GM18502 (cell line): Measurements from ENCODE around the gene ZNF764.
A peak's percentile ranks its signal among the peaks of the same experiment; 100 is the strongest.
"Not testable (repeated sequence)": the region's sequence is repeated elsewhere in the genome, so short reads cannot be mapped to it uniquely, and the experiment has no call there.

Source experiments
- ATAC-seq: cut with Tn5 transposase; IDR thresholded peaks from one replicate; pipeline ENCODE4 v1.9.1; 2021; ENCODE audit warnings: mild to moderate bottlenecking; ENCODE audit not compliant: unreplicated experiment, poor library complexity

Gene ZNF764

GRCh38 chr16:30551781-30552180 lies 6.4 kb downstream of the ZNF764 start:
- no peak for ATAC-seq

DNA sequence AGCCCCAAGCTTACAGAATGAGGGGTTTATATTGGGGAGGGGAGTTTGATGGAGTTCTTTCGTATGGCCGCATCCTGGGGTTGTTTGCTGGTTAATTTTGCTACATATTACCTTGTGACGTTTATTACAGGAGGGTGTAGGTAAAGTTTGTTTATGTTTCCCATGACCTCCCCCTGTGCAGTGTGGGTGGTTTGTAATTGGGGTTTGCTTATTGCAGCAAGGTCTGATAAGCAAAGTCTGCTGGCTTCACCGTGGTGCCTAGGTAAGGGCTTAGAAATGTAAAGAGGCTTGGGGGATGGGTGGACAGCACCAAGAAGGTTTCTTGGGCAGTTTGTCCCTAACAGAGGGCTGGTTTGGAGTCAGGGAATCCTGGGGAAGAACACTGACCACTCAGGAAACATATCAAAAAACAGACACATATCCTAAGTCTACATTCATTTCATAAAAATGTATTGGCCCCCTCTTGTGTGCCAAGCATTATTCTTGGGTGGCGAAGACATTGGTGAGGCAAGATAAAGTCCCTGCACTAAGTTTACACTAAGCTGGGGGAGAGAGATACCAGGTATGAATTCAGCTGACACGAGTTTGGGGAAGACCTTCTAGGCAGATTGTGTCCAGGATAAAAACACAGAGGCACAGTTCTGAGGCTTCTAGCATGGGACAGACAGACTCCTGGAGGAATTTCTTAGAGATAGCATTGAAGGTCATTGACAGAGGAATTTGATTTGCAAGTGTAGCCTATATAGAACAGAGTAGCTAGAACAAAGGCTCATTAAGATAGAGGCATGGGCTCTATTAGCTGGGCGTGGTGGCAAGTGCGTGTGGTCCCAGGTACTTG lies 9.5 kb downstream of the ZNF764 start:
- ATAC-seq = no peak

GRCh38 chr16:30546115-30546514 lies 12.1 kb downstream of the ZNF764 start:
- no peak for ATAC-seq

- no peak for ATAC-seq
Measured at GRCh38 chr16:30543067-30543466, 15.1 kb downstream of the ZNF764 start.

- ATAC-seq = no peak
Measured at GRCh38 chr16:30541502-30542329, 16.5 kb downstream of the ZNF764 start.

- not testable (repeated sequence) for ATAC-seq
Measured at GRCh38 chr16:30540916-30541464, 17.2 kb downstream of the ZNF764 start.

DNA sequence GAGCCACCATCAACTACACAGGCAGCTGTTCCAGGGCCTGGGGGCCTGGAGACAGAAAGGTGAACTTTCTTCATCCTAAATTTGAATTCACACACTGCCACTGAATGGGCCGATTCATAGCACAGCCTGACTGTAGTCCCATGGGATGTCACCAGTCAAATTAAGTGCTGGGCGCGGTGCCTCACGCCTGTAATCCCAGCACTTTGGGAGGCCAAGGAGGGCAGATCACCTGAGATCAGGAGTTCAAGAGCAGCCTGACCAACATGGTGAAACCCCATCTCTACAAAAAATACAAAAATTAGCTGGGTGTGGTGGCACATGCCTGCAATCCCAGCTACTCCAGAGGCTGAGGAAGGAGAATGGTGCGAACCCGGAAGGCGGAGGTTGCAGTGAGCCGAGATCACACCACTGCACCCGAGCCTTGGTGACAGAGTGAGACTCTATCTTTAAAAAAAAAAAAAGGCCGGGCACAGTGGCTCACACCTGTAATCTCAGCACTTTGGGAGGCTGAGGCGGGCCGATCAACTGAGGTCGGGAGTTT lies 18.1 kb downstream of the ZNF764 start:
- not testable (repeated sequence) for ATAC-seq

DNA sequence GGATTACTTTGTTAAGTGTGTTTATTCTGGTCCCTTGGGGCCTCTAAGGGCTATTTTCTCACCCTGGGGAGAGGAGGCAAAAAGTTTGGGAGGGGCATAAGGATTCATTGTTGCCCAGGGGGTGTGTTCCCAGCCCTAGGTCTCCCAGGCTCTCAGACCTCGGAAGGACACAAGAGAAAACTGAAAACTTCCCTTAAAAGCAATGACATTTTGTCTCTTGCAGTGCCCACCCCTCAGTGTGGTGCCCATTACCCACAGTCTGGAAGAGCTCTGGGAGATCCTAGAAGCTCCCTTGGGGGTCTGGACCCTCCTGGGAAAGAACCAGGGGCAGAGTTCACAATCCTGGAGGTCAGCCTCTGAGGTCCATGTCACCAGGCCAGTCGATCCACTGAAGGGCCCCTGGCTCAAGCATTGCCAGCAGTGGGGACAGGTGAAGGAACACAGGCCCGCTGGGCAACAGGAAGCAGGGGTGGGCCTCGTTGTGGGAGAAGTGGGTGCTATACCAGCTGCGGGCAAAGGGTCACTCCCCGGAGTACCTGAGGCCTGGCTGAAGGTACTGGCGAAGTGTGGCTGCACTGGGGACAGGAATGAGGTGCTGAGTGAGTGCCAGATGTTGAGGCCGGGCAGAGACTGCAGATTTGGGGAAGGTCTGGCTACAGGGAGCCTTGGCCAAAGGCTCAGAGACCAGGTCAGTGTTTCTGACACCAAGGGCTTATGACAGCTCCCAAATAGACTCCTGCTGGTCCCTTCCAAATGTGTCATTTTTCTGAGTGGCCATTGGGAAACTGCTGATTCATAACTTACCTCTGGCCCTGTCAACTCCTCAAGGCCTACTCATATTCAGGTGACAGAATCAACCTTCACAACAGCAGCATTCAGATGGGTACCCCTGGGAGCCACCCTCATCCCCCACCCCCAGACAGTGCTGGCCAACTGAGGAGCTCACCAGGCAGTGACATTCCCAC lies 18.9 kb downstream of the ZNF764 start:
- ATAC-seq = no peak

DNA sequence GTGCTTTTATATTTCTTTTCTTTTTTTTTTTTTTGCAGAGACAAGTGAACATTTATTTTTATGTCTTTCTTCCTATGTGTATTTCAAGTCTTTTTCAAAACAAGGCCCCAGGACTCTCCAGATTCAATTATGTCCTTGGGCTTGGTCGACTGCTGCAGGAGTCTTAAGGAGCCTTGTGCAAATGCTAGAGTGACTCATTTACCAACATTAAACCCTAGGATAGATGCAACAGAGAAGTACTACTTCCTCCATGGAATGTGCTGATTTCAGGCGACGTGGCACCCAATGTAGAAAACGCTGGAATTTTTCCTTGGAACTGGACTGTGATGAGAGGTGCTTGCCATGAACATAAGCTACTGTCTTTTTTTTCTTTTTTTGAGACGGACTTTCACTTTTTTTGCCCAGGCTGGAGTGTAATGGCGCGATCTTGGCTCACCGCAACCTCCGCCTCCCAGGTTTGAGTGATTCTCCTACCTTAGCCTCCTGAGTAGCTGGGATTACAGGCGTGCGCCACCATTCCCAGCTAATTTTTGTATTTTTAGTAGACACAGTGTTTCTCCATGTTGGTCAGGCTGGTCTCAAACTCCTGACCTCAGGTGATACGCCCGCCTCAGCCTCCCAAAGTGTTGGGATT lies 21.7 kb downstream of the ZNF764 start:
- ATAC-seq = not testable (repeated sequence)

DNA sequence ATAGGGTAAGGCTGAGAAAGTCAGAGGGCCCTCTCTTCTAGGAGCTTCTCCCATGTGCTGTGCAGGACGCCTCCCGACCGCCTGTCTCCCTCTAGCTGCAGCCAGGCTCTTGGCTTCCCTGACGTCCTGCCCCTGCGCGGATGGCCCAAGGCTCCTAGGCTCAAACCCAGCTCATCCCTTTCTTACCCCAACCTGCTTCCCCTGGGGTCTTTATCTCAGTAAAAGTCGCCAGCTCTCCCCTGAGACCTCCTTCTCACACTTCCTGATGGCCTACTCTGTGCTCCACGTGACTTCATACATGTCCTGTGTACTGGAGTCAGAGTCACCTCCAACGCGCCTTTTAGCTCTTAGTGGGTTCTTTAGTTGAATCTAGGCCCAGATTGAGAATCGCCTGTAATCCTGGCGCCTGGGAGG lies 22.4 kb downstream of the ZNF764 start:
- no peak for ATAC-seq

GRCh38 chr16:30535106-30535776 lies 22.9 kb downstream of the ZNF764 start:
- no peak for ATAC-seq

DNA sequence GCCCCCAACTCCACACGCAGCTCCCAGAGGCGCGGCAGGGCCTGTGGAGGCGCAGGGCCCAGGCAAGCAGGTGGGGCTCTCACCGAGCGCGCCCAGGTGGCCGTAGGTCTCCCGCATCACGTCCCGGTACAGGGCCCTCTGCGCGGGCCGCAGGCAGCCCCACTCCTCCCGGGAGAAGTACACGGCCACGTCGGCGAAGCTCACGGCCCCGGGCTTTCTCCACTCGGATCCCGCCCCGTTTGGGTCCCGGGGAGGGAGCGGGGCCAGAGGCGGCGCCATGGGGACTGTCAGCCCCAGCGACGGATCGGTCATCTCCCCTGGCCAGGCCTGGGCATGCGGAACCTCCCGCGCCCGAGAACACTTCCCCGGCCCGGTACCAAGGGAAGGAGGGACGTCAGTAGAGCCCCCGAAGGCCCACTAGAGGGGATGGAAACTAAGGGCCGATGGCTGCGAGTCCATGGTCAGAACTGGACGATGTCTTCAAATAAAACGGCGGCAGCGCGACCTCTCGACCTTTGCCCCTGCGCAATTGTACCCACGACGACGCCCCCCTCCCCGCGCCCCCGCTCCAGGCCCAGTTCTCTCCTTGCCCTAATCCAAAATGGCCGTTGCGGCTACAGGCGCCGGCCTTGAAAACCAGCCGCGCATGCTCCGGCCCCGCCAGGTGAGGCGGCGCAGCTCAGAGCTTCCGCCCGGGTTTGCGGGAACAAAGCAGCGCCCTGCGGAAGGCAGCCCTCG lies 23.6 kb downstream of the ZNF764 start, which contains the start of gene ZNF747:
TSS of gene ZNF747 (minus strand) at position 491 of the 738 bp plus-strand sequence. CDS start at position 312, 179 bp downstream.
- peak; percentile 72 for ATAC-seq

DNA sequence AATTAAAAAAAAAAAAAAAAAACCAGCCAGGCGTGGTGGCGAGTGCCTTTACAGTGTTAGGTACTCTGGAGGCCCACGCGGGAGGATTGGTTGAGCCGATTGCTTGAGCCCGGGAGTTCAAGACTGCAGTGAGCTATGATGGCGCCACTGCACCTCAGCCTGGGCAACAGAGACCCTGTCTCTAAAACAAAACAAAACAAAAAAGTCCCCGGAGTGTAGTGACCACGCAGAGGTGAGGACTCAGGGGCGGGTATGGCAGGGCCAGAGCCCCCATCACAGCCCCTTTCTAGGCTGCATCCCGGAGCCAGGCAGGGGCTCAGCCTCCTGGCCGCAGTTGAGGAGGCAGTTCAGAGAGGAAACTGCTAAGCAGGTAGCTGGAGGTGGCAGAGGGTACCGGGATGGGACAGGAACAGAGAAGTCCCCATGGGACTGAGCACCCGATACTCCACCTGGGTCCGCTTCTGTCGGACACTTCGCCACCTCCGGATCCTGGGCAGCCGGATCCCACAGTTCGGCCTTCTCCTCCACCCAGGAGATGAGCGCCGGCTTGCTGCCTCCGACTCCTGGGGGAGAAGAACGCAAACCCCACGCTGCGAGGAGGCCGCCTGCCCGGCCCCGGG lies 24.3 kb downstream of the ZNF764 start:
- ATAC-seq = no peak

DNA sequence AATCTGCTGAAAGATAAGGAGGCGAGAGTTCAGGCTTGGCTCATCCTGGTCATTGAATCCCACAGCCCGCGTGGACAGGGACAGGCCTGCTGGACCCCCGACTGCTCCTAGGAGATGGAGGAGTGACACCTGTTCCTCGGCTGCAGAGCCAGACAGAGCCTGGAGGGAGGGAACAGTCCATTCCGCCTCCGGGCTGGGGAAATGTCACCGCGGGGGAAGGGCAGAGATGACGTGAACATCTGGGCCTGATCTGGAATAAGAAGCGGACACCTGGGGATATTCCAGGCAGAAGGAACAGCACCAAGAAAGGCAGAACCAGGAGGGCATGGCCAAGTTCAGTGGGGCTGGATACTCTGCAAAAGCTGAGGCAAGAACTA lies 25.0 kb downstream of the ZNF764 start:
- ATAC-seq = no peak

GRCh38 chr16:30532285-30533145 lies 25.7 kb downstream of the ZNF764 start:
- ATAC-seq = no peak

- ATAC-seq = no peak
Measured at GRCh38 chr16:30530163-30531037, 27.8 kb downstream of the ZNF764 start.
